HG02642 (cell line): ENCODE results near the gene GDPD5.

Source experiments
- ATAC-seq: cut with Tn5 transposase; IDR thresholded peaks from one replicate; pipeline ENCODE4 v1.9.1; 2021; ENCODE audit warnings: mild to moderate bottlenecking; ENCODE audit not compliant: unreplicated experiment, poor library complexity

GDPD5 gene, protein sequence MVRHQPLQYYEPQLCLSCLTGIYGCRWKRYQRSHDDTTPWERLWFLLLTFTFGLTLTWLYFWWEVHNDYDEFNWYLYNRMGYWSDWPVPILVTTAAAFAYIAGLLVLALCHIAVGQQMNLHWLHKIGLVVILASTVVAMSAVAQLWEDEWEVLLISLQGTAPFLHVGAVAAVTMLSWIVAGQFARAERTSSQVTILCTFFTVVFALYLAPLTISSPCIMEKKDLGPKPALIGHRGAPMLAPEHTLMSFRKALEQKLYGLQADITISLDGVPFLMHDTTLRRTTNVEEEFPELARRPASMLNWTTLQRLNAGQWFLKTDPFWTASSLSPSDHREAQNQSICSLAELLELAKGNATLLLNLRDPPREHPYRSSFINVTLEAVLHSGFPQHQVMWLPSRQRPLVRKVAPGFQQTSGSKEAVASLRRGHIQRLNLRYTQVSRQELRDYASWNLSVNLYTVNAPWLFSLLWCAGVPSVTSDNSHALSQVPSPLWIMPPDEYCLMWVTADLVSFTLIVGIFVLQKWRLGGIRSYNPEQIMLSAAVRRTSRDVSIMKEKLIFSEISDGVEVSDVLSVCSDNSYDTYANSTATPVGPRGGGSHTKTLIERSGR

DNA sequence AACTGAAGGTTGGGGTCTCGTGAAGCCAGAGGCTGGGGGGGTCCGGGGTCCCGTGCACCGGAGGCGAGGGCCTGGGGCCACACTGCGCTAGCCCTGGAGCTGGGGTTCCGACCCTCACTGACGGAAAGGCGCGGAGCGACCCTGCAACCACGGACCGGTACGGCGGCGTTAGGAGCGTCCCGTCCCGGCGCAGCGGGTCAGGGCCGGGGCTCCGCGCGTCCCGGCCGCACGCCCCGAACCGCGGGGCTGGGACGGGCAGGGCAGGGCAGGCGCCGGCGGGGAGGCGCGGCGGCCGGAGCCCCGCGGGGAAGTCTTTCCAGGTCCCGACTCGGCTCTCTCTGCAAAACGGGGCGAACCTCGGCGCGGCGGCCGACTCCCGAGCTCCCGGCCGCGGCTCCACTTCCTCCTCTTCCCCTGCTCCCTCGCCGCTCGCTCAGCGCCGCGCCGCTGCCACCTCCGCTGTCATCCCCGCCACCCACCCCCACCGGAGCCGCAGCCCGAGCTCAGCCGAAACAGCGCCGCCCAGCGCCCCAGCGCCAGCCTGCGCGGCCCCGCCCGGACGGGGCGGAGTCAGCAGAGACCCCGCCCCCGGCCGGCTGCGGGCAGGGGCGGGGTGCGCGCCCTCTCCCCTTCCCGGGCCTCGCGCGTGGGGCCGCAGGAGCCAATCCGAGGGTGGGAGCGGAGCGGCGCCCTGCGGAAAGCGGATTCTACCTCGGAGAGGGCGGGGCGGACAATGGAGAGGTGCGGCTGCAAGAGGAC lies at the start of gene GDPD5:
TSS of gene GDPD5 (minus strand) at position 509 of the 759 bp plus-strand sequence. CDS start 48,206 bp downstream, outside the sequence.
- peak; percentile 86 for ATAC-seq

DNA sequence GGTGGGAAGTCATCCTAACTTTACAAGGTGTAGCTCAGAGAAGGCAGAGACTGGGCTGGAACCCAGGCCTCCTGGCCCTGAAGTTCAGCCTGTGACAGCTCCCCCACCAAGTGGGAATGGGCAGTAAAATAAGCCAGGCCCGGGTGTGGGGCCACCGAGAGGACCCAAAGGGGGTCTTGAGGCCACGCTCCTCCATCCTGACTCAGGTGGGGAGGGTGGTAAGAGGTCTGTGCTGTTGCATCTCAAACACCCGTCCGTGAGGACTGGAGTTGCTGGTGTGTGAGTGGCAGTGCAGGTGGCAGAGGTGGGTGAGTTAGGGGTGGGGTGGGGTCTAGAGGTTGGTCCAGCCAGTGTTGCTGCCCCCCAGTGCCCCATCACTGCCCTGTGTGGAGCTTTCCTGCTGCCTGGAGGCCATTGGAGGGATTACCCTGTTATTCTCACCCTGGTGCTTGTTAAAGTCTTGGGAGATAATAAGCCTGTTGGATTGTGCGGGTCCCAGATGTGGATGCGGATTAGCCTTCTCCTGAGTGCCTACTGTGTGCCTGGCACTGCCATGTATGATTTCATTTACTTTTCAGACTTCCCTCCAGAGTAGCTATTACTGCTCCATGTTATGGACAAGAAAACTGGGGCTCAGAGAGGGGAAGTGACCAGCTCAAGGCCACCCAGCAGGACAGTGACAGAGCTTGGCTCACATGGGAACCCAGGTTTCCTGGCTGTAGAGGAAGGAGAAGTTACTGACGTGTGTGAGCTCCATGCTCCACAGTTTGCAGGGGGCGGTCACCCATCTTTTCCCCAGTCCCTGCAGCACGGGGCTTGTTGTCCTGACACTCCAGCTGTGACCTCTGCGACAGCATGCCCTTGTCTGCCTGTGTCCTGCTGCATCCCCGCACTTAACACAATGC lies 49.2 kb upstream of the GDPD5 start:
- no peak for ATAC-seq

DNA sequence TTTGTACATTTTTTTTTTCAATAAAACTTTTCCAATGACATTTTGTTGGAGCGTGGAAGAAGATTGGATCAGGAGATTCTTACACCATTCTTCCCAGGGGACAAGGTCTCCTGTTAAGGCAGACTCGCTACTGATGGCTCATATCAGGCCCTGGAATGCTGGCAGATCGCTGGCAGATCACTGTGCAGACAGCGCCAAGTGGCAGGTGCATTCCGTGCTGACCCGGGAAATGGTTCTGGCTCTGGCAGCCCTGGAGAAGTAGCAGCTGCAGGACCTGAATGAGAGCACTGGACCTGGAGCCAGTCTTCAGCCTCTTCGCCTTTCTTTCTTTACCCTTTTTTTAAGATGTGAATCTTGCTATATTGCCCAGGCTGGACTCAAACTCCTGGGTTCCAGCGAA lies 47.0 kb upstream of the GDPD5 start:
- no peak for ATAC-seq

DNA sequence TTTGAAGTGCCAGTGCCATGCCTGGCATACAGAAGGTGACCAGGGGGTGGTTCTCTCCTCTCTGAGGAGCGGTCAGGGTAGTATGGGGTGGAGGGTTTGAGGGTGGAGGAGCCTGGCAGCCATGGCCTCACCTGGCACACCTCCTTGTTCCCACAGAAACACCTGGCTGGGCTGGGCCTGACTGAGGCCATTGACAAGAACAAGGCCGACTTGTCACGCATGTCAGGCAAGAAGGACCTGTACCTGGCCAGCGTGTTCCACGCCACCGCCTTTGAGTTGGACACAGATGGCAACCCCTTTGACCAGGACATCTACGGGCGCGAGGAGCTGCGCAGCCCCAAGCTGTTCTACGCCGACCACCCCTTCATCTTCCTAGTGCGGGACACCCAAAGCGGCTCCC lies 45.9 kb upstream of the GDPD5 start:
- no peak for ATAC-seq

DNA sequence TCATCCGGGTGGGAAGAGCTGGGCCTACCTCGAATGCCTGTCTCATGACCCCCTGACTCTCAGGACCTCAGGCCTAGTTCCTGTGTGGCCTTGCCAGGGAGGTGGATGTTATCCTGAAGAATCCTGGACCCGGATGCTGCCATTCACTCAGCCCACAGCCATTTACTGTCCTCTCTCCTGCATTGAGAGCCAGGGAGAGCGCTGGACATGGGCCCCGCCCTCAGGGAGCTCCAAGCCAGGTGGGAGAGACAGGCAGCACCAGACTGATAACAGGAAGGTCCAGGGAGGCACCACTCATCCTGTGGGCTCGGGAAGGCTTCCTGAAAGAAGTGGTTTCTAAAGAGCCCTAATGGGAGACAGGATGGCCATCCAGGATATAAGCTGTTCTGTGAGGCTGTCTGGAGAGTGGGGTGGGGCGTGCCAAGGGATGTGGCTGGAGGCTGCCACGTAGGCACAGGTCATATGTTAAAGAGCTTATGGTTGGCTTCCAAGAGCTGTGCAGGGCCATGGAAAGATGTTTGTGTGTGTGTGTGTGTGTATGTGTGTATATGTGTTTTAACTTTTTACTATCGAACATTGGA lies 44.9 kb upstream of the GDPD5 start:
- ATAC-seq = no peak

DNA sequence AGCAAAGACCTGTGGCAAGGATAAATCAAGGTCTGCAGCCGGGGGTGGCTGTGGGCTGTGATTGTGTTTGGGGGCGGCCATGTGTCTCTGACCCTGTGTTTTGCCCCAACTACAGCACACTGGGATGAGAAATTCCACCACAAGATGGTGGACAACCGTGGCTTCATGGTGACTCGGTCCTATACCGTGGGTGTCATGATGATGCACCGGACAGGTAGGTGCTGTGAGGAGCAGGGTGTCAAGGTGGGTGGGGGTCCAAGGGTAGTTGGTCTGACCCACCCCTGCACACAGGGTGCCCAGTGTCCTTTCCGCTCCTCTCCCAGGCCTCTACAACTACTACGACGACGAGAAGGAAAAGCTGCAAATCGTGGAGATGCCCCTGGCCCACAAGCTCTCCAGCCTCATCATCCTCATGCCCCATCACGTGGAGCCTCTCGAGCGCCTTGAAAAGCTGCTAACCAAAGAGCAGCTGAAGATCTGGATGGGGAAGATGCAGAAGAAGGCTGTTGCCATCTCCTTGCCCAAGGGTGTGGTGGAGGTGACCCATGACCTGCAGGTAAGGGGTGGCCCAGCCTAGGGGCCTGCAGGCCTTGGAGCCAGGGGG lies 43.0 kb upstream of the GDPD5 start:
- no peak for ATAC-seq

DNA sequence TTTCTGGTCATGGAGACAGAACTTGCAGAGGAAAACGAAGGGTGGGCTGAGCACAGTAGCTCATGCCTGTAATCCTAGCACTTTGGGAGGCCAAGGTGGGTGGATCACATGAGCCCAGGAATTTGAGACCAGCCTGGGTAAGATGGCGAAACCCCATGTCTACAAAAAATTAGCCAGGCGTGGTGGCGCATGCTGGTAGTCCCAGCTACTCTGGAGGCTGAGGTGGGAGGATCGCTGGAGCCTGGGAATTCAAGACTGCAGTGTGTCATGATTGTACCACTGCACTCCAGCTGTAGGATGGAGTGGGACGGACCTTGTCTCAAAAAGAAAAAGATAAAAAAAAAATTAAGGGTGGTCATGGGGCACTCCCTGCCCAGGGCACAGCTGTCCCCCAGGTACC lies 42.2 kb upstream of the GDPD5 start:
- no peak for ATAC-seq

DNA sequence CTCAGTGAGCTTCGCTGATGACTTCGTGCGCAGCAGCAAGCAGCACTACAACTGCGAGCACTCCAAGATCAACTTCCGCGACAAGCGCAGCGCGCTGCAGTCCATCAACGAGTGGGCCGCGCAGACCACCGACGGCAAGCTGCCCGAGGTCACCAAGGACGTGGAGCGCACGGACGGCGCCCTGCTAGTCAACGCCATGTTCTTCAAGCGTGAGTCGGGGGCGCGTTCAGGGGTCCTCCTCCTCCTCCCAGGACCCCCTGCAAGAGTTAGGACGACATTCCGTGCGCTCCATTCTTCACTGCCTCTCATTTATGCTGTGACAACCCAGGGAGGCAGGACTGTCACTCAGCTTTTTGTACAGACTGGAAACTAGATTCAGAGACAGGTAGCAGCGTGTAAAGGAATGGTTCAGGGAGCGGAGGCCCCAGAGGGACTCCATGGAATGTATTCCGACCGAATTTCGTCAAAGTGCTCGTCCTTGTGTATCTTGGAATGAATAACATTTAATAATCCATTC lies 41.1 kb upstream of the GDPD5 start:
- ATAC-seq = no peak

DNA sequence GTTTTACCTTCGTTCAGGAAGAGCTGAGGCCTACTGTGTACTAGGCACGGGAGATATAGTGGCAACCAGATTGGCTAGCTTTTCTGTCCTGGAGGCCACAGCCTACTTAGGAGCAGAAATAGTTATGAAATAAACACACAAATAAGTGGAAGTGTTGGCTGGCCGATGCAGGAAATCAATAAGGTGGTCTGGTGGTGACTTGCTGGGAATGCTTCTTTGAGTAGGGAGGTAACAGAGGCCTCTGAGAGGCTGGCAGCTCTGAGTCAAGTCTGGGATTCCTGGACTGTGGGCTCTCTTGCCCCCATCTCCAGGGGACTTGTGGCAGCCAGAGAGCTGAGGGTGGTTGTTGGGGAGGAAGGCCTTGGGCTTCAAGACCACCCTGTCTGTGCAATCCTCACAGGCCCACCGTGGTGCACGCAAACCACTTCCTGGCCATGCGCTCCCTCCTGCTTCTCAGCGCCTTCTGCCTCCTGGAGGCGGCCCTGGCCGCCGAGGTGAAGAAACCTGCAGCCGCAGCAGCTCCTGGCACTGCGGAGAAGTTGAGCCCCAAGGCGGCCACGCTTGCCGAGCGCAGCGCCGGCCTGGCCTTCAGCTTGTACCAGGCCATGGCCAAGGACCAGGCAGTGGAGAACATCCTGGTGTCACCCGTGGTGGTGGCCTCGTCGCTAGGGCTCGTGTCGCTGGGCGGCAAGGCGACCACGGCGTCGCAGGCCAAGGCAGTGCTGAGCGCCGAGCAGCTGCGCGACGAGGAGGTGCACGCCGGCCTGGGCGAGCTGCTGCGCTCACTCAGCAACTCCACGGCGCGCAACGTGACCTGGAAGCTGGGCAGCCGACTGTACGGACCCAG lies 40.4 kb upstream of the GDPD5 start:
- no peak for ATAC-seq

DNA sequence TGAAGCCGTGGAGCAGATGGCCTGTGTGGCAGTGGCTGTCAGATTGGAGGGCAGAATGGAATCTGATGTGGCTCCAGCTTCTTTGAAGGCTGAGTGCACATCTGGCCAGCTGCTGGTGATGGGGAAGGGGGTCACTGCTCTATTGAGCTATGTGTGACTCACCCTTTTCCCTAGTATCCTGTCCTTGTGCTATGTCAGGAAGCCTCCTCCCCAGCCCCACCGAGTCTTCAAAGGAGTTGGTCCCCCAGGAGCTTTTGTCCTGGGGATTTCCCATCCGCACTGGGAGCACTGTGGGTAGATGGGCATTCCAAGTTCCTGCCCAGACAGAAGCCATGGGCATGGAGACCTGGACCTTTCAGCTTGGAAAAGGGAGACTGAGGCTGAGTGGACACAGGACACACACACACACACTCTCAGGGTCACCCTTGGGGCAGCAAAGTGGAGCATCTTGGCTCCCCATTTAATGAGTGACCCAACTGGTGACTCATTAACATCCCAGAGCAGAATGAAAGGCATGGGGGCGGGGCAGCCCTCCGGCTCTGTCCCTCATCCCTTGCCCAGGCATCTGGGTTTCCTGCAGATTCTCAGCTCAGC lies 39.6 kb upstream of the GDPD5 start:
- ATAC-seq = no peak

DNA sequence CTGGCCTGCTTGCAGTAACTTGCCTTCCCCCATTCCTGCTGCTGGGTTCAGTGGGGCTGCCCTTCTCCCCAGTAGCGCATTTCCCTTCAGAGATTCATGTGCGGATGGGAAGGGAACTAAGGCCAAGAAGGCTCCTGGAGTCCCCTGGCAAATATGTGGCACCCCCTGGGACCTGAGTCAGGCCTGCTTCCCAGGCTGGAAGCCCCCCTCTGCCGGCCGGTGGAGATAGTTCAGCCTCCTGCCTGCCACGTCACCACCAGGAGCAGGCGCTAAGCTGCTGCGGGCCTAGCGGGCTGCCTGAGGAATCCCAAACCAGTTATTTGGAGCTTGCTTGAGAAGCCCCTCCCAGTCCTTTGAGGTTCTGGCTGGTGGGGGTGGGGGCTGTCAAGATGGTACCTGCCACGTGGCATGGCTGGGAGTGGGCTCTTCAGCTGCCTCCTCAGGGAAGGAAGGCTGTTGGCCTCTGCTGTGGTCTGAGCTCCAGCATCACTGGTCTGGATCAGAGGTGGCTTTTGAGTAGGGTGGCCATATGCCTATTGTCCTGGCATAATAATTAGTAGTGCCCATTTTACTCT lies 38.3 kb upstream of the GDPD5 start:
- ATAC-seq = no peak

DNA sequence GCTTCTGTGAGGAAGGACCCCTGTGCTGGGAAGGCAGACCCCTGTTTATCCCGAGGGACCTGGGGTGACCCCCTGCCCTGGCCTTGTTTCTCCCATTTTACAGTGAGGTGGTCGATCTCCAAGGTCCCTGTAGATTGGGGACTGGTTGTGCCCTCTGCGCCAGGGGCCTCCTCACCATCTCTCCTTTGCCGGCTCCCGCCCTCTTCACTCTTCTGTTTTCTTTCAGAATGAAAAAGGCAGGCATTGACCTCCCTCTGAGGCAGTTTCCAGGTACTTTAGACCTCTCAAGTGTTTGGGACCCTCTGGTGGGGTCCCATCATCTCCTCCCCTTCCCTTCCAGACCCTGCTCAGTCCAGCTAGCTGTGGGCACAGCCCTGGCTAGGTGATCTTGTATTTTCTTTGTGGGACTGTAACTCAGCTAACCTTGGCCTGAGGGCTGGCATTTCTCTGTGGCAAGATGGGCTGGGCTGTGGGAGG lies 37.8 kb upstream of the GDPD5 start:
- no peak for ATAC-seq

DNA sequence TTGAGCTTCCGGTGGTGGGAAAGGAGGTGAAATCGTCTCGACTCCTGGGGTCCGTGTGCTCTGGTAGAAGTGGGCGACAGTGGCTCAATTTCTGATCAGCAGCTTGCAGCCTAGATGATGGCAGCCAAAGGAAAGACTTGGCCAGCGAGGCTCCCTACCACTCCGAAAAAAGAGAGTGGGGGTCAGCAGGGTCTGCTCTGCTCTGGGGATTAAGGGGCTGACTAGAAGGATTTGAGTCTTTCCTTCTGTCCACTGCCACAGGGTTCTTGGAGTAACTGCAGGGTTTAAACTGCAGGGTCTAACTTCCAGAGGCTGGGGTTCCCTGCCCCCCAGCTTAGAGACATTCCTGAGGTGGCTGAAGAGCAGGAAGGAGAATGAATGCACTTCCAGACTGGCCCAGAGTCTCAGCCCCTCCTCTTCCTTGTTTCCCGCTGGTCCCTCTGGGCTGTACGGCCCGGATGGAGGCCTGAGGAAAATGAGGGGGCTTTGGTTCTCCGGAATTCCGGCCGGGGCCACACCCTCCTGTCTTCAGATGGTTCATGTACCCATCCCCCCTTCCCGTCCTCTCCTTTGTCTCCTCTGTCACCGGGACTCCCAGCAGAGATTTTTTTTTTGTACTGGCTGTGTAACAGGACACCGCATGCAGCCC lies 37.2 kb upstream of the GDPD5 start:
- no peak for ATAC-seq

DNA sequence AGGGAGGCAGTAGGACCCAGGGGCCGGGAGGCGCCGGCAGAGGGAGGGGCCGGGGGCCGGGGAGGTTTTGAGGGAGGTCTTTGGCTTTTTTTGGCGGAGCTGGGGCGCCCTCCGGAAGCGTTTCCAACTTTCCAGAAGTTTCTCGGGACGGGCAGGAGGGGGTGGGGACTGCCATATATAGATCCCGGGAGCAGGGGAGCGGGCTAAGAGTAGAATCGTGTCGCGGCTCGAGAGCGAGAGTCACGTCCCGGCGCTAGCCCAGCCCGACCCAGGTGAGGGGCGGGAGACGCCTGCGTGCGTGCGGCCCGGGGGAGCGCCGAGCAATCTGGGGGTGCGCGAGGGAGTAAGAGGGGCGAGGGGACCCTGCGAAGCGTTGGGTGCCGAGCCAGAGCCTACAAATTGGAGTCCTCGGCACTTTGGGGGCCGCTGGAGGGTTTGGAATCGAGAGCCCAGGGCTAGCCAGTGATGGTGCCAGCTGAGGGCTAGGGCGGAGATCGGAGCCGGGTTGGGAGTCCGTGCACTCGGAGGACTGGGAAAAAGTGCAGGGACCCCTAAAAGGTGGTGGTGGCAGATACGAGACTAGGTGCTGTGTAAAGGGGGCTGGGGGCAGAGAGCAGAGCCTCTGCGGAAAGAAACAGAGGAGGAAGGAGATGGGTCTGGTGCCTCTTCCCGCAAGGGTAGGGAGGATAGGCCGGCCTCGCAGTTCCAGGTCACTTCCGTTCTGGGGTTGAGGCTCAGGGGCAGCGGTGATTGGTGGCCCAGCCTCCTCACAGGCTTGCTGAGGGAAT lies 36.5 kb upstream of the GDPD5 start, which contains the start of gene SERPINH1:
TSS of gene SERPINH1 (plus strand) at position 206 of the 788 bp plus-strand sequence. CDS start 4,097 bp downstream, outside the sequence.
- ATAC-seq = peak; percentile 82

DNA sequence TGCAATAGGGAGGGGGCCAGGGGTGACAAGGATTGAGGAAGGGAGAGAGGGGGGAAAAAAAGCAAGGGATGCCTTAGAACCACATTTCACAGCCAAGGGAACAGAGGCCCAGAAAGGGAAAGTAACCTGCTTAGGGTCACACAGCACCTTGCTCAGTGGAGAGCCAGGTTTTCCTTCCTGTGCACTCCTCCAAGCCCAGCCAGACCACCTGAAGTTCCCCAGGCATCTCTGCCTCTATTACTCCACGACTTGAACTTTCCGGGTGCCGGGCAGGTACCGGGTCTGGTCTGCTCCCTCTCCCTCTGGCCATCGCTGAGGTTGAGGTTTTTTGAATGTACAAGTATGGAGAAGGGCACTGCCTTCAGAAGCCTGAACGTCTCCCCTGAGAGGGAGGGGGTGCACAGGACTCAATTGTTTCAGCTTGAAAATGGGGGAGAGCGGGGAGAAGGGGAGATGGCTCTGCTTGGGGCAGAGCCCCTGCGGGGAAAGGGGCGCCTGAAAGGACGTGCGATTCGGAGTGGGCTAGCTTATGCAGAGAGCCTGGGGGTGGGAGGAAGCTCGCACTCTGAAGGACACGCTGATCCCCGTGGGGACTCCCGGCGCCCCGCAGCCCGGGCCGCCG lies 35.8 kb upstream of the GDPD5 start:
- peak; percentile 15 for ATAC-seq

DNA sequence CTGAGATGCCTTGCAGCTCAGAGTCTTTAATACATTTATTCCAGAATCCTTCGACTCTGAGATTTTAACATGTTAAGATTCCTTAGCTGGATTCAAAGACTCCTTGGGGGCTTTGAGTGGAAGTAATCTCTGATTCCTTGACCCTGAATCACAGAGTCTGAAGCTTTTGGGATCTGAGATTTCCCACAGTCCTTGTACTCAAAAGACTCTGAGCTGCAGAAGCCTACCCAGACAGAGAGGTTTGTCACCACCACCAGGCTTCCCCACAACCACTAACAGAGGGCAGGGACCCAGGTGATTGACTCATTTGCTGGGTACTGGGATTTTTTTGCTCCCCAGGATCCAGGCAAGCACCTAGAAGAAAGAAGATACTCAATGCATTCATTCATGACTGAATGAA lies 34.9 kb upstream of the GDPD5 start:
- no peak for ATAC-seq
